ENCODE data around the gene TFPI. TPM values are rescaled to one million over a fixed set of nuclear protein-coding genes. Genes with fewer than 3 reads are reported as not detected.
A peak's percentile ranks its signal among the peaks of the same experiment; 100 is the strongest.

Gene TFPI
- total RNA-seq, 4 donors from 2014 or later = 7.1 to 28.9 (median 20.2) TPM

DNA sequence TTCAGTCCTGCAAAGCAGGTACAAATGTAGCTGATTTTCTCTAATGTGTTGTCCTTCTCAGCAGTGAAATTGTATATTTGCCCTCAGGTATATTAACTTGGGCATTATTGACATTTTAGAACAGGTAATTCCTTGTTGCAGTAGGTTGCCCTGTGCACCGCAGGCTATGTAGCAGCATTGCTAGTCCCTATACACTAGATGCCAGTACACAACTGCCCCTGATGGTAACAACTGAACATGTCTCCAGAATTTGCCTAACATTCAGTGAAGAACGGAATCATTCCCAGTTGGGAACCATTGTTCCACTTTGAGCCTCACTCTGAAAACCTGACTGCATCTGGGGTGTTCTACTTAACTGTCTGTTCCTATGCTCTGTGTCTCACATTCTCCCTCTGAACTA is 23.1 kb upstream of the TFPI start:
- in situ Hi-C loops (cut with MboI; ENCODE audit: low pct_ligation_motif_present in 1 of 4, low pct_unique_long_range_greater_than_20kb in 1 of 4, low sequenced_read_pairs in 3 of 4) (loop anchor here (10.0 to 25.0 kb wide), 2 partner anchors 73 to 935 kb away; no protein-coding TSS in a partner anchor), intact Hi-C loops (cut with DNase I; ENCODE audit: low total_unique reads) (no loop called here)
- DNase-seq = no peak
- H3K36me3 ChIP-seq = no peaks in the 10 kb centered on the region
- H3K4me1 ChIP-seq = peaks cover 0 to 28% (median 8%) of the 10 kb centered on the region in 4 donors
- H3K4me3 ChIP-seq = no peak overlapping the region
- no peaks in the 10 kb centered on the region for H3K27me3 ChIP-seq
- no peaks in the 10 kb centered on the region for H3K9me3 ChIP-seq
- TF ChIP-seq POLR2AphosphoS5 (IDR thresholded peaks at IDR 0.05) (no peak), EP300 (IDR thresholded peaks at IDR 0.05; ENCODE audit: low read depth) (no peak), POLR2A (IDR thresholded peaks at IDR 0.05) (no peak)
- TF ChIP-seq, protein P1, sequence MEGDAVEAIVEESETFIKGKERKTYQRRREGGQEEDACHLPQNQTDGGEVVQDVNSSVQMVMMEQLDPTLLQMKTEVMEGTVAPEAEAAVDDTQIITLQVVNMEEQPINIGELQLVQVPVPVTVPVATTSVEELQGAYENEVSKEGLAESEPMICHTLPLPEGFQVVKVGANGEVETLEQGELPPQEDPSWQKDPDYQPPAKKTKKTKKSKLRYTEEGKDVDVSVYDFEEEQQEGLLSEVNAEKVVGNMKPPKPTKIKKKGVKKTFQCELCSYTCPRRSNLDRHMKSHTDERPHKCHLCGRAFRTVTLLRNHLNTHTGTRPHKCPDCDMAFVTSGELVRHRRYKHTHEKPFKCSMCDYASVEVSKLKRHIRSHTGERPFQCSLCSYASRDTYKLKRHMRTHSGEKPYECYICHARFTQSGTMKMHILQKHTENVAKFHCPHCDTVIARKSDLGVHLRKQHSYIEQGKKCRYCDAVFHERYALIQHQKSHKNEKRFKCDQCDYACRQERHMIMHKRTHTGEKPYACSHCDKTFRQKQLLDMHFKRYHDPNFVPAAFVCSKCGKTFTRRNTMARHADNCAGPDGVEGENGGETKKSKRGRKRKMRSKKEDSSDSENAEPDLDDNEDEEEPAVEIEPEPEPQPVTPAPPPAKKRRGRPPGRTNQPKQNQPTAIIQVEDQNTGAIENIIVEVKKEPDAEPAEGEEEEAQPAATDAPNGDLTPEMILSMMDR (IDR thresholded peaks at IDR 0.05) = no peak
- WGBS, 2 donors (ENCODE audit: low coverage in 1 of 2) = 69% methylated on average over 2 of the region's 2 CpGs; no CpG with 5 or more reads in 1 of the 2 donors
- no peak overlapping the region for H3K27ac ChIP-seq

DNA sequence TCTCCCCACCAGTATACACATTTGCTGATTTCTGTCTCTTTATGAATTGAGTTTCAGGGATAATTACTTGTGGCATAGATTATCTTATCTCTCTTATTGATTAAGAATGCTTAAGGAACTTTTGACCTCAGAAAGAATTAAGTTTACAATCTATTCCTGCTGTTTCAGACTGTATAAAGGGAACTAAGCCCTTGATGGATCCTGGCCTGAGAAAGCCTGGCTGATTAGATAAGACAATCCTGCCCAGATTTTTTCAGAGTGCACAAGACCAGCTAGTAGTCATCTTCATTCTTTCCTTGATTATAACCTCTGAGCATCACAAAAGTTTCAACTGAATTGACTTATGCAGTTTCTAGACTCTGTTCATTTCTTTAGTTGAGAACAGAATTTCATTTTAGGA is 22.7 kb upstream of the TFPI start:
- Histone ChIP-seq H3K36me3 (no peaks in the 10 kb centered on the region), H3K4me1 (peaks cover 0 to 28% (median 8%) of the 10 kb centered on the region in 4 donors), H3K4me3 (no peak overlapping the region), H3K27me3 (no peaks in the 10 kb centered on the region), H3K27ac (no peak overlapping the region), H3K9me3 (no peaks in the 10 kb centered on the region)
- no peak for DNase-seq
- TF ChIP-seq POLR2AphosphoS5 (IDR thresholded peaks at IDR 0.05) (no peak), POLR2A (IDR thresholded peaks at IDR 0.05) (no peak), EP300 (IDR thresholded peaks at IDR 0.05; ENCODE audit: low read depth) (no peak)
- TF ChIP-seq, protein P1 (IDR thresholded peaks at IDR 0.05) = no peak
- in situ Hi-C loops (cut with MboI; ENCODE audit: low pct_ligation_motif_present in 1 of 4, low pct_unique_long_range_greater_than_20kb in 1 of 4, low sequenced_read_pairs in 3 of 4) = loop anchor here (10.0 to 25.0 kb wide), 2 partner anchors 72 to 935 kb away; no protein-coding TSS in a partner anchor
- intact Hi-C loops (cut with DNase I; ENCODE audit: low total_unique reads) = no loop called here

DNA sequence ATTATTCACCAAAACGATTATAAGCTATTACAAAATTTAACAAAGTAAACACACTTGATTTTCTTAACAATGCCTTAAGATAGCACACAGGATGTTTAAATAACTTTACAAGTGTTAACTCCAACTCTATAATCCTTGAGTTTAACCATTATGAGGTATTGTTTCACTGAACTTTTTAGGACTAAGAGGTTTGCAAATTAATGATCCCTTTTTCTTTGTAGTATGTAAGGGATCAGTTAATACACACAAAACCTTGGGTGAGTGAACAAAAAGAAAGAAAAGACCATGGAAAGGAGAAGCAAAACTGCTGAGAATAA is 21.5 kb upstream of the TFPI start:
- Histone ChIP-seq H3K27me3 (no peaks in the 10 kb centered on the region), H3K36me3 (no peaks in the 10 kb centered on the region), H3K4me1 (peaks cover 0 to 16% (median 4%) of the 10 kb centered on the region in 4 donors), H3K27ac (peak overlapping the region in 1 of 4 donors; percentile 22), H3K4me3 (no peak overlapping the region), H3K9me3 (no peaks in the 10 kb centered on the region)
- no peak for DNase-seq
- WGBS, 2 donors (ENCODE audit: low coverage in 1 of 2) = 5 to 9% methylated on average over 1 of the region's 1 CpG
- intact Hi-C loops (cut with DNase I; ENCODE audit: low total_unique reads) = no loop called here
- no peak for TF ChIP-seq POLR2AphosphoS5 (IDR thresholded peaks at IDR 0.05)
- TF ChIP-seq POLR2A (IDR thresholded peaks at IDR 0.05) = no peak
- TF ChIP-seq EP300 (IDR thresholded peaks at IDR 0.05; ENCODE audit: low read depth) = no peak
- TF ChIP-seq, protein P1 (IDR thresholded peaks at IDR 0.05) = no peak
- in situ Hi-C loops (cut with MboI; ENCODE audit: low pct_ligation_motif_present in 1 of 4, low pct_unique_long_range_greater_than_20kb in 1 of 4, low sequenced_read_pairs in 3 of 4) = loop anchor here (10.0 to 25.0 kb wide), 2 partner anchors 71 to 937 kb away; no protein-coding TSS in a partner anchor

DNA sequence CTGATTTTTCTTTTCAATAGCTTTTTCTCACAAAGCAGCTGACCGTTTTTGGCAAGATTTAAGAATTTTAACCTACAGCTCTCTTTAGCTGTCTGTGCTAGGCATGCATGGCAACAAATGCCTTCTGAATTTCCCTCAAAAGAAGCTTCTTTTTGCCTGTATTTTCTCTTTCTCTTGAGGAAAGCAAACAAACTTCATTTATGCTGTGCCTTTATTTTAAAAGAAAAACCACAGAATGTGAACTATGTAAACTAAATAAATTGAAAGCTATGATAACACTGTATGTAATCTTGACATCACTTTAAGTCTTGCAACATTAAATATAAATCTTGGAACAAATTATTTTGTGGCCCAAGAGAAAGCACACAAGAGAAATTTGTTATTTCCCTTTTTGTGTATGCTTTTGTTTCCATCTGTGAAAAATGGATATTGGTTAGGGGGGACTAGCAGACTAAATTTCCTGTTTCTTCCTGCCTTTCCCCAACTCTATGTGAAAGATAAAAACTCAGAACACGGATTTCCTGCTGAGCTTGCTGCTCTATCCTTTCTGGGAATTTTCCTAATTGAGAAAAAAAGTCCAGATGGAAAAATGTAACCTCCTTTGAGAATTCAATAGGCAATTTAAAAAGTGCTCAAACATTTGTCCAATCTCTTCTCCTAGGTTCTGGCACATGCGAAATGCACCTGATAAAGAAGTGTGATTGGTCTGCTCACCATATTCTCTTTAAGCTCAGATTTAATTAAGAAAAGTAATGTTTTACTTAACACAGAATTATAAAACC is 20.9 kb upstream of the TFPI start:
- Histone ChIP-seq H3K9me3 (no peaks in the 10 kb centered on the region), H3K27me3 (no peaks in the 10 kb centered on the region), H3K36me3 (no peaks in the 10 kb centered on the region), H3K4me1 (peaks cover 0 to 13% (median 4%) of the 10 kb centered on the region in 4 donors), H3K27ac (peak overlapping the region in 2 of 4 donors; percentile 22 to 26), H3K4me3 (no peak overlapping the region)
- no peak for DNase-seq
- TF ChIP-seq POLR2AphosphoS5 (IDR thresholded peaks at IDR 0.05) (no peak), EP300 (IDR thresholded peaks at IDR 0.05; ENCODE audit: low read depth) (no peak), POLR2A (IDR thresholded peaks at IDR 0.05) (no peak)
- TF ChIP-seq, protein P1 (IDR thresholded peaks at IDR 0.05) = no peak
- WGBS, 2 donors (ENCODE audit: low coverage in 1 of 2) = 40 to 57% methylated on average over 3 of the region's 3 CpGs
- in situ Hi-C loops (cut with MboI; ENCODE audit: low pct_ligation_motif_present in 1 of 4, low pct_unique_long_range_greater_than_20kb in 1 of 4, low sequenced_read_pairs in 3 of 4) = loop anchor here (10.0 to 25.0 kb wide), 2 partner anchors 70 to 937 kb away; no protein-coding TSS in a partner anchor
- intact Hi-C loops (cut with DNase I; ENCODE audit: low total_unique reads) = no loop called here

Data from transverse colon (tissue), 4 donors.